Activated B cell treated with CpG ODN at 0.5 μM for 24 hours (primary cell): ENCODE data around the gene TMEM150B. TPM values are rescaled to one million over a fixed set of nuclear protein-coding genes. Genes with fewer than 3 reads are reported as not detected.

Source experiments
- ATAC-seq: fragments of 200-7000 bp; cut with Tn5 transposase; one replicate; pipeline ENCODE4 v1.10.0; 2021; ENCODE audit warnings: low read depth, mild to moderate bottlenecking, moderate library complexity
- CTCF ChIA-PET: fragments of 350-600 bp; sonication (Branson Sonifier 250); formaldehyde crosslinking; loops from one replicate; lab custom pipeline; 2021; ENCODE audit warnings: antibody characterized with exemption; lab: Charles Lee
- POLR2A ChIA-PET: fragments of 350-600 bp; sonication (Branson Sonifier 250); formaldehyde crosslinking; loops from one replicate; lab custom pipeline; 2021; ENCODE audit warnings: antibody characterized with exemption; lab: Charles Lee
- DNase-seq: peaks from one replicate; pipeline ENCODE4 v3.0.0; 2022
- H3K27ac Mint-ChIP-seq: one replicate; pipeline ENCODE4 v1.8.0; 2020; ENCODE audit warnings: mixed read lengths
- H3K27me3 Mint-ChIP-seq: one replicate; pipeline ENCODE4 v1.8.0; 2021; ENCODE audit warnings: mixed read lengths
- H3K36me3 Mint-ChIP-seq: one replicate; pipeline ENCODE4 v1.8.0; 2021; ENCODE audit warnings: low read depth, mixed read lengths
- H3K4me1 Mint-ChIP-seq: one replicate; pipeline ENCODE4 v1.8.0; 2021; ENCODE audit warnings: mixed read lengths
- H3K4me3 Mint-ChIP-seq: one replicate; pipeline ENCODE4 v1.8.0; 2020; ENCODE audit warnings: mild to moderate bottlenecking, mixed read lengths
- H3K9me3 Mint-ChIP-seq: one replicate; pipeline ENCODE4 v1.8.0; 2020; ENCODE audit warnings: mixed read lengths
- intact Hi-C: fragments of 100-400 bp; cut with micrococcal nuclease; formaldehyde crosslinking; loops from one replicate; pipeline ENCODE4 v1.15.1; 2024
- total RNA-seq: library from RNA; stranded (reverse); gene quantifications from 2 replicates; pipeline ENCODE4 v1.2.3, GENCODE V29; 2022
- TF ChIP-seq, protein P1 (sequence below): fragments of 200-600 bp; IDR thresholded peaks from one replicate; pipeline ENCODE4 v1.8.0; 2022; ENCODE audit warnings: antibody characterized with exemption, mild to moderate bottlenecking

The TMEM150B gene, protein sequence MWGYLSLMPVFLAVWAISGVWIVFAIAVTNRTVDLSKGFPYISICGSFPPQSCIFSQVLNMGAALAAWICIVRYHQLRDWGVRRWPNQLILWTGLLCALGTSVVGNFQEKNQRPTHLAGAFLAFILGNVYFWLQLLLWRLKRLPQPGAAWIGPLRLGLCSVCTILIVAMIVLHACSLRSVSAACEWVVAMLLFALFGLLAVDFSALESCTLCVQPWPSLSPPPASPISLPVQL
- not detected in 2 replicates for total RNA-seq

DNA sequence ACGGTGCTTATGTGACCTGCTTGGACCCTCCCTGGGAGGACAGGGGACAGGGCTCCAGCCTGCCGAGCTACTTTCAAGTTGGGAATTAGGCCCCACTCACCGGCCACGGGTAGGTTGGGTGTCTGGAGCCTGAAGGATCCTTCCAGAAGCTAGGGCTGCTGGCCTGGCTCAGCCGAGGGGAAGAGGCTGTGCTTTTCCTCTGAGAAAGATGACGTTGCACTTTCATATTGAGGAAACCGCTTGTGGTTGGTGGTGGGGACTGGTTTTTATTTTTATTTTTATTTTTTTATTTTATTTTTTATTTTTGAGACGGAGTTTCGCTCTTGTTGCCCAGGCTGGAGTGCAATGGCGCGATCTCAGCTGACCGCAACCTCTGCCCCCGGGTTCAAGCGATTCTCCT lies at the start of gene TMEM150B:
Gene TMEM150B, minus strand, starts transcription at position 170 of the 400 bp plus-strand sequence. CDS start 4,305 bp downstream, outside the sequence.
- intact Hi-C loops = no loop called here
- no peak within 1 kb of the TSS for H3K4me3 Mint-ChIP-seq
- peaks cover 30% of the 10 kb centered on the region for H3K27me3 Mint-ChIP-seq
- no peaks in the 10 kb centered on the region for H3K9me3 Mint-ChIP-seq
- ATAC-seq (no peak), DNase-seq (no peak)
- CTCF ChIA-PET = interaction anchor here (1.2 kb wide), 1 partner anchor 23 kb away, joined by 4 read pairs; no protein-coding TSS in a partner anchor
- TF ChIP-seq, protein P1, sequence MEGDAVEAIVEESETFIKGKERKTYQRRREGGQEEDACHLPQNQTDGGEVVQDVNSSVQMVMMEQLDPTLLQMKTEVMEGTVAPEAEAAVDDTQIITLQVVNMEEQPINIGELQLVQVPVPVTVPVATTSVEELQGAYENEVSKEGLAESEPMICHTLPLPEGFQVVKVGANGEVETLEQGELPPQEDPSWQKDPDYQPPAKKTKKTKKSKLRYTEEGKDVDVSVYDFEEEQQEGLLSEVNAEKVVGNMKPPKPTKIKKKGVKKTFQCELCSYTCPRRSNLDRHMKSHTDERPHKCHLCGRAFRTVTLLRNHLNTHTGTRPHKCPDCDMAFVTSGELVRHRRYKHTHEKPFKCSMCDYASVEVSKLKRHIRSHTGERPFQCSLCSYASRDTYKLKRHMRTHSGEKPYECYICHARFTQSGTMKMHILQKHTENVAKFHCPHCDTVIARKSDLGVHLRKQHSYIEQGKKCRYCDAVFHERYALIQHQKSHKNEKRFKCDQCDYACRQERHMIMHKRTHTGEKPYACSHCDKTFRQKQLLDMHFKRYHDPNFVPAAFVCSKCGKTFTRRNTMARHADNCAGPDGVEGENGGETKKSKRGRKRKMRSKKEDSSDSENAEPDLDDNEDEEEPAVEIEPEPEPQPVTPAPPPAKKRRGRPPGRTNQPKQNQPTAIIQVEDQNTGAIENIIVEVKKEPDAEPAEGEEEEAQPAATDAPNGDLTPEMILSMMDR = no peak
- POLR2A ChIA-PET = no interaction called here
- no peak within 1 kb of the TSS for H3K27ac Mint-ChIP-seq
- H3K36me3 Mint-ChIP-seq = no peaks in the 10 kb centered on the region
- no peaks in the 10 kb centered on the region for H3K4me1 Mint-ChIP-seq

DNA sequence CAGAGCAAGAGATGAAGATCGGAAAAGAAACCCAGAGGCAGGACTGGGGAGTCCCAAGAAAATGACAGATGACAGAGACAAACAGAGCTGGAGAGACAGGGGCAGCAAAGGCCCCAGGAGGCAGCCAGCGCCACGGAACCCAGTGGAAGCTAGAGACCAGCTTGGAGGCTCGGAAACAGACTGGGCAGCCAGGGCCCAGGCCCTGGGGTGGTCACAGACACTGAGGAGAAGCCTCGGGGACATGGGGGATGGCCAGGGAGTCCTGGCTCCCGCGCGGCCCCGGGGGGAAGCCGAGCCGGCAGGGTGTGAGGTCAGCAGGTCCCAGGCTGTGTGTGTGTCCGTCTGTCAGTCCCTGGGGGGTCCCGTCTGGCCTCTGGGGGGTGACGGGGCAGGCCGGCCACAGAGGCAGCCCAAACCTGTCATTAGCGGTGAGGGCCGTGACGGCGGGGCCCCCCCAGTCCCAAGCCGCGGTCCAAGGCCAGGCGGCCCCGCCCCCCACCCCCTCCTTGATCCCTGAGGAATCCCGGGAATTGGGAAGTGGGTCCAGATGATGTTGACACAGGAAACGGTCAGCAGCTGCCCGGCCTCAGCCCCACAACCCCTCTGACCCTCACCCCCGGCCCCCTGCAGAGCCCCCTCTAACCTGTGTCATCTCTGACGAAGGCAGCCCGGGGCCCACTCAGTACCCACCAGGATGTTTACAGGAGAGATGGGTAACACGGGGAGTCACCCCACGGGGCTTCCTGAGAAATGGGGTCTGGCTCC lies 49.0 kb upstream of the TMEM150B start:
- Mint-ChIP-seq H3K36me3 (no peaks in the 10 kb centered on the region), H3K27ac (no peak overlapping the region), H3K4me3 (no peak overlapping the region), H3K27me3 (peaks cover 39% of the 10 kb centered on the region), H3K4me1 (peaks cover 14% of the 10 kb centered on the region), H3K9me3 (no peaks in the 10 kb centered on the region)
- TF ChIP-seq, protein P1 = no peak
- ChIA-PET POLR2A (no interaction called here), CTCF (no interaction called here)
- no peak for ATAC-seq
- DNase-seq = no peak
- intact Hi-C loops = no loop called here

DNA sequence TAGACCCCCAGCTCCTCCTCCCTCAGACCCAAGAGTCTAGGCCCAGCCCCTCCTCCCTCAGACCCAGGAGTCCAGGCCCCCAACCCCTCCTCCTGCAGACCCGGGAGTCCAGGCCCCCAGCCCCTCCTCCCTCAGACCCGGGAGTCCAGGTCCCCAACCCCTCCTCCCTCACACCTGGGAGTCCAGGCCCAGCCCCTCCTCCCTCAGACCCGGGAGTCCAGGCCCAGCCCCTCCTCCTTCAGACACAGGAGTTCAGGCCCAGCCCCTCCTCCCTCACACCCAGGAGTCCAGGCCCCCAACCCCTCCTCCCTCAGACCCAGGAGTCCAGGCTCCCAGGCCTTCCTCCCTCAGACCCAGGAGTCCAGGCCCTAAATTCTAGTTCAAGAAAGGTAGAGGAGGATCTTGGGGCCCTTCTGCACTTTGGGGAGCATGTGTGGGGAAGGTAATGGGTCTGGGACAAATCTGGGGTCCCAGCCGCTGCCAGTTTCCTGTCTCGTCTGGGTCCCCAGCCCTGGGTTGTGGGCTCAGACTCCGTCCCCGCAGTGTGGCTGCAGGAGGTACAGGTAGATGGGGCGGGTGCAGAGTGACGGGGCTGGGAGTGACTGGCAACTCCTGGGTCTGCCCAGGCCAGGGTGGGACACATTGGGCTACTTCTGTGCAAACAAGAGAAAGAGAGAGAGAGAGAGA lies 48.3 kb upstream of the TMEM150B start:
- DNase-seq = no peak
- intact Hi-C loops = no loop called here
- ChIA-PET POLR2A (interaction anchor here (1.5 to 2.1 kb wide), 2 partner anchors 11 to 34 kb away, joined by 4 to 7 read pairs; partner anchors contain the start of genes KMT5C and TMEM238), CTCF (no interaction called here)
- no peak for ATAC-seq
- no peaks in the 10 kb centered on the region for H3K36me3 Mint-ChIP-seq
- H3K4me3 Mint-ChIP-seq = no peak overlapping the region
- H3K4me1 Mint-ChIP-seq = peaks cover 14% of the 10 kb centered on the region
- H3K27ac Mint-ChIP-seq = no peak overlapping the region
- peaks cover 39% of the 10 kb centered on the region for H3K27me3 Mint-ChIP-seq
- H3K9me3 Mint-ChIP-seq = no peaks in the 10 kb centered on the region
- TF ChIP-seq, protein P1 = no peak

DNA sequence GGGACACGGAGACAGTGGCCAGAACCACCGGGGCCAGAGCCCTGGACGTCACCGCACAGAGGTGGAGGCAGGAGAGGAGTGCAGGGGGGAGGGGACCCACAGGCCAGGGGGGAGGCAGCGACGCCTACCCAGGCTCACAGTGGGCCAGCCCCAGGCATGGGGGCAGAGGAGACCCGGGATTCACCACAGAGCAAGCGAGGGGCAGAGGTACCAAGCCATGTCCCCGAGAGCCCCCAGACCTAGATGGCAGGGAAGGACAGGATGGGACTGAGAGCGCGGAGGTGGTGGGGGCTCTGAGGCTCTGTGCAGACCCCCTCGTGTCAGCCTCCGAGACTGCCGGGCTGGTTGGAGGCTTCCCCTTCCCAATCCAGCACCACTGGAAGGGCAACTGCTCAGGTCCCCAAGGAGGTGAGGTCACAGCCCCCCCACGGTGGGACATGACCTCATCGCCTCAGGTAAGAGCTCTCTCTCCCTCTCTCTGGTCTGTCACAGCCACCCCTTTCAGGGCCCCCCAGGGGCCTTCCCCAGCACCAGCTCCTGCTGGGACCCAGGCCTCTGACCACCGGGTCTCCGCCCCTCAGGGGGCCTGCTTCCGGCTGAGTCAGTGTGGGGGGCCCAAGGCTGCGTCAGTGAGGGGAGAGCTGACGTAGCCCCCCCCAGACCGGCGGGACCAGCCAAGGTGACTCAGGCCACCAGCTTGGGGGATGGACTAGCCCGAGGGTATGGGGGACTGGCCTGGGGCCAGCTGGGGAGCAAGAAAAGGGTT lies 47.4 kb upstream of the TMEM150B start:
- H3K4me3 Mint-ChIP-seq = no peak overlapping the region
- DNase-seq (no peak), ATAC-seq (no peak)
- CTCF ChIA-PET = no interaction called here
- intact Hi-C loops = no loop called here
- H3K9me3 Mint-ChIP-seq = no peaks in the 10 kb centered on the region
- TF ChIP-seq, protein P1 = no peak
- POLR2A ChIA-PET = interaction anchor here (1.5 to 2.1 kb wide), 2 partner anchors 12 to 33 kb away, joined by 4 to 7 read pairs; partner anchors contain the start of genes KMT5C and TMEM238
- H3K4me1 Mint-ChIP-seq = peaks cover 14% of the 10 kb centered on the region
- peaks cover 43% of the 10 kb centered on the region for H3K27me3 Mint-ChIP-seq
- H3K27ac Mint-ChIP-seq = no peak overlapping the region
- no peaks in the 10 kb centered on the region for H3K36me3 Mint-ChIP-seq
